ENCODE results near the gene TMEM259.

Gene TMEM259

DNA sequence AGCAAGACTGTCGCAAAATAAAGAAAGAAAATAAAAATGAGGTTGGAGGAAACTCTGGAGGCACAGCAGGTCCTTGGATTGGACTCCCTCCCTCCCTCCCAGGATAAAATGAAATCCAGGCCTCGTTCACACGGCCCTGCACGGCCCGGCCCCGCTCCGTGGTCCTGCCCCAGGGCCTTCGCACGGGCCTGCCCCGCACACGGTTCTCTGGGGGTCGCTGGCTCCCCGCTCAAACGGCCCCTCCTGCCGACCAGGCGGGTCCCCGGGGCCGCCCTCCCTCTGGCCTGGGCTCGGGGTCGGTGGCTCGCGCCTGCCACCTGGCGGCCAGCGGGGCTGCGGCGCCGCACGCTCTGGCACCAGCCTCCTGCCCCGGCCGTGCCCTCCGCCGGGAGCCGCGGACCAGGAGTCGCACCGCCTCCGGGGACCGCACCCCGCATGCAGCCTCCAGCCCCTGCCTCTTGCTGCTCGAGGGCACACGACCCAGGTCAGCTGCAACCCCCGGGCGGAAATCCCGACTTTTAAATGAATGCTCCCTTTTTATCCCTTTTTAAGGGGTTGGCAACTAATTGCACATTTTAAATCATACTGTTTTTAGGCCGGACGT is 38.3 kb downstream of the TMEM259 start:
- FAIRE-seq, result no peak

- no peak for FAIRE-seq
Measured at GRCh38 chr19:980133-980998, 40.6 kb downstream of the TMEM259 start.

- no peak for FAIRE-seq
Measured at GRCh38 chr19:979318-979741, 41.6 kb downstream of the TMEM259 start.

- no peak for FAIRE-seq
Measured at GRCh38 chr19:977058-977464, 43.9 kb downstream of the TMEM259 start.

DNA sequence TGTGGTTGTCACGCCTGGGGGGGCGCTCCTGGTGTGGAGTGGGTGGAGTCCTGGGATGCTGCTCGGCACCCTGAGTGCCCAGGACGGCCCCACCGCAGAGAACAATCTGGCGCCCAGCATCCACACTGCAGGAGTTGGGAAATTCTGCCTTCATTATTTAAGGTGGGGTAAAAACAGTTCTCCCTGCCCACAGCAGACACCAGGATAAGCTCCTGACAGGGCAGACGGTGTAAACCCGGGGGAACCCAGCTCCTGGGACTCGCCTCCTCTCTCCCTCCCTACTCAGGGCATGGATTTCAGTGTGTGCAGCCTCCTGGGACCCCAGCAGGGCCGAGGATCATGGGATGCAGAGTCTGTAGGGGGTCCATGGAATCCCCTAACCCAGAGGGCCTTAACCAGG is 44.4 kb downstream of the TMEM259 start:
- no peak for FAIRE-seq

DNA sequence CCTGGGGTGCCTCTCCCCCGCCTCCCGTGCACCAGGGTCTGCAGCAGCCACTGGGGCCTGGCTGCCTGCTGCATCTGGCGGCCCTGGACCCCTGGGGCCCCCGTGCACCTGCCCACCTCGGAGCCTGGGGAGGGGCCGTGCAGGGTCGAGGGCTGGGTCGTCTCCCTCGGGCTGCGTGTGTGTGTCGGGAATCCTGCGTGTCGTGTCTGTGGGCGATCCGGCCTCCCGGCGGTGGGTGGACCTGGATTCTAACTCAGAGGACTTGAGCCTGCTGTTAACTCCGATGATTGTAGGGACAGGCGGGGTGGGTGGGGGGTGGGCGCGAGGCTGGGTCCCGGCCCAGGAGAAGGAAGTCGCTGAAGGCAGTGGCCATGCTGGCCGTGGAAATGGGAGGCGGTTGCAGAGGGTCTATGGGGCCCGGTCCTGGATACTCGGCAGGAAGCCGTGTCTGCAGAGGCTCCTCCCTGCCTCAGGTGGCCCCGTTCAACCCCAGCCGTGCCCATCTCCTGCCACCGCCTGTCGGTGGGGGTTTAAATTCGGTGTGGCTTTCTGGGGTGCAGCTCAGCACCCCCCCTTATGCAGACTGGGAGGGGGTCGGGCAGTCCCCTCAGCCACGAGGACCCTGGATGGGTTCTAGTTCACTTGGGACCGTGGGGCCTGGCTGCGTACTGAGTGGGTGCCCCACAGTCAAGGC is 46.2 kb downstream of the TMEM259 start:
- FAIRE-seq, result no peak

DNA sequence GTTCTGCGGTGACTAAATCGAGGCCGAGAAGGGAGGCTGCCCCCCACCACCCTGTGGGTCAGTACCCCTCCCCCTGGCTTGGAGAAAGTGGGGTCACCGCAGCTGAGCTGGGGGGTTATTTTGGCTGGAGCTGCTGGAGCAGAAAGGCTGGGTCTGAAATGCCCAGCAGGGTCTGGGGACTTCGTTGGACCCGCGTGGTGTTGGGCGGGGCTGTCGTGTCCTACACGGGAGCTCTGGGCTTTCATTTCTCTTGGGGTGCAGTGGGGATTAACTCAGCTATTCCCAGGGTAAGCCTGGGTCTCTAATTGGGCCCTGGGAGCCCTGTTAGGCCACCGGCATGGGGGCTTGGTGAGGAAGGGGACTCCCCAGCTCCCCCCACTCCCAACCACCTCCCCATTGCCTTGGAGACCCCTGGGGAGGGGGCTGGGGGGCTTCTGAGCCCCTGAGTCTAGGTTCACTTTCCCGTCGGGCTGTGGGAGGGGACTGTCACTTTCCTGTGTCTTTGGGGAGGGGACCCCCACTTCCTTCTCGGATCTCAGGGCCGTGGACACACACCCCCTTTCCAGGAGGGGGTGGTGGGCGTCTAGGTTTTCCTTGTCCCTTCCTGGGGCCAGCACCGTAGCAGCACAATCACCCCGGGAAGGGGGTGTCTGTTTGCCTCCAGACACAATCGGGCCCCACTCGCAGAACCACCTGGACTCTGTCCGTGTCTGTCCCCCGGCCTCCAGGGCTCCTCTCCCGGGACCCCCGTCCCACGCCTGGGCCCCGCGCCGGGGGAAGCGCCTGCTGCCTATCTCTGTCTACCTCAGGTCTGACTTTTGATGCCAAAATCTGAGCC is 47.0 kb downstream of the TMEM259 start:
- FAIRE-seq, result no peak

DNA sequence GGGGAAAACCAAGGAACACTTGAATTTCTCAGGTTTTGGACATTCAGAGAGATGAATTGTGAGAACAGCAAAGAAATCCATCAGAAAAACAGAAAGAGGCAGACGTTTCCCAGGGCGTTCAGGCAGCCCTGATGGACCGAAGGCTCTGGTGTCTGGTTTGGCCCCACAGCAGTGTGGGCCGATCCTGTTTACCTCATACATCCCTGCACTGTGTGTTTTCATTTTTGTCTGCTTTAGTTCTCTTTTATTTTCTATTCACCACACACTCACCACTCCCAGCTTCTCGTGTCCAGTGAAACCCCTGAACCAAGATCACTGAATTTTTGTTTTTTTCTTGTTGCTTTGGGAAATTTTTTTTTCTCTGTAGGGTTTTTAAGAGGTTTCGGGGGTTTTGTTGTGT is 48.6 kb downstream of the TMEM259 start:
- FAIRE-seq, result no peak

DNA sequence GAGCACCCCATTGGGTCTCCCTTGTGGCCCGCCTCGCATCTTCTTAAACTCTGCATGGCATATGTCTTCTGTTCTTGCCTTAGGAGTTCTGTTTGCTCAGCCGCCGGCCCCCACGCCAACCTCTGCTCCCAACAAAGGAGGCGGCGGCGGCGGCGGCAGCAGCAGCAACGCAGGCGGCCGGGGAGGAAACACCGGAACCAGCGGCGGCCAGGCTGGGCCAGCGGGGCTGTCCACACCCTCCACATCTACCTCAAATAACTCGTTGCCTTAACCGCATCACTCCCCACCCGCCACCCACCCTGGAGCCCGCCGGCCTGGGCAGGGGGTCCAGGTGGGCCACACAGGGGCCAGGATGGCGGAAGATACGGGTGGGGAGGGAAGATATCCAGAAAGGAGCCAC is 49.1 kb downstream of the TMEM259 start:
- FAIRE-seq, result no peak

- no peak for FAIRE-seq
Measured at GRCh38 chr19:970695-971094, 50.2 kb downstream of the TMEM259 start.

DNA sequence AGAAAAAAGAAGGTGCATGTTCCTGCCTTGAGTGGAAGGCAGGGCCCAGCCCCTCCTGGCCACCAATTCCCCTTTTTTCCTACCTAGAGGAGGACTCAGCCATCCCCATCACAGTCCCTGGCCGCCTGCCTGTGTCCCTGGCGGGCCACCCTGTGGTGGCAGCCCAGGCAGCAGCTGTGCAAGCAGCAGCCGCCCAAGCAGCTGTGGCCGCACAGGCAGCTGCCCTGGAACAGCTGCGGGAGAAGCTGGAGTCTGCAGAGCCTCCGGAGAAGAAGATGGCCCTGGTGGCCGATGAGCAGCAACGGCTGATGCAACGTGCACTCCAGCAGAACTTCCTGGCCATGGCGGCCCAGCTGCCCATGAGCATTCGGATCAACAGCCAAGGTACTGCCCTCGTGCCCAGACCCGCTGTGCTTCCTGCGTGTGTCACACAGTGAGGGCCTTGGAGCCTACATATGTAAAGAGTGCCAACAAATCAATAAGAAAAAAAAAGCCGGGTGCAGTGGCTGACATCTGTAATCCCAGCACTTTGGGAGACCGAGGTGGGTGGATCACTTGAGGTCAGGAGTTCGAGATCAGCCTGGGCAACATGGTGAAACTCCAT is 54.3 kb downstream of the TMEM259 start:
- FAIRE-seq, result no peak

- FAIRE-seq, result no peak
Measured at GRCh38 chr19:964761-965694, 55.9 kb downstream of the TMEM259 start.

GRCh38 chr19:964116-964520 is 56.8 kb downstream of the TMEM259 start:
- no peak for FAIRE-seq

GRCh38 chr19:963486-963951 is 57.4 kb downstream of the TMEM259 start:
- FAIRE-seq, result no peak

- FAIRE-seq, result no peak
Measured at GRCh38 chr19:962683-963400, 58.1 kb downstream of the TMEM259 start.

- no peak for FAIRE-seq
Measured at GRCh38 chr19:961866-962620, 58.9 kb downstream of the TMEM259 start.

DNA sequence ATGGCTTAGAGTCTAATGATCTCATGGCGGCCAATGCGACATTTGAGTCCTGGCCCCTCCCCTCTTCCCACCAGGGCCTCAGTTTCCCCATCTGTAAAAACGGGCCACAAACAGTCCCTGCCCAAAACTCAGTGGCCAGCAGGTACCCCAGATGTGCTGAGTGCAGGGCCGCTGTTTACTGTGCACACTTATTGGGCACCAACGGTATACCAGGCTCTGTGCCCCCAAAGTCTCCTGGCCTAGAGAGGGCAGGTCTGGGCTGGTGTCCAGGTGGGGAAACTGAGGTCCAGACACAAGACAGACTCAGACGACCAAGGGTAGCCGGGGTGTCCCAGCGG is 60.4 kb downstream of the TMEM259 start:
- no peak for FAIRE-seq

DNA sequence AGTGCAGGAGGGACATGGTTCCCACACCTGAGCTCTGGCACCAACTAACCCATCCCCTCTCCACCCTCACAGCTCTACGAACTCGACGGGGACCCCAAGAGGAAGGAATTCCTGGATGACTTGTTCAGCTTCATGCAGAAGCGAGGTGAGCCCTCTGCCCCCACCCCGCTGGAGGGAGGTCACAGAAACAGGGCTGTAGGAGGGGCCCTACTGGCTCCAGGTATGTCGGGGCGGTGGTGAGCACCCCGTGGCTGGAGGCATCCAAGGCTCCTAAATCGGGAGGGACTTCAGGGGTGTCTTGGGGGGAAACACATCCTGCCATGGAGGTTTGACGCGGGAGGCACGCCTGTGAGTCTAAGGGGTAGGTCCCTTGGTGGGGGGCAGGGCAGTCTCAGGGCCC is 60.9 kb downstream of the TMEM259 start:
- FAIRE-seq, result no peak

All from endometrium (tissue), 2 donors.